Stomach (tissue), 4 donors: ENCODE results near the gene DYNLT1.

ENCODE experiments used
- CTCF ChIP-seq, 7 experiments: fragments of 450-650 bp in 4 of 7; fragments of 200-600 bp in 3 of 7; sonication (generic) in 3 of 7; IDR thresholded peaks; one replicate each; pipeline ENCODE4 v1.5.1; 2016 to 2019; ENCODE audit warnings: antibody characterized with exemption in 7 of 7, control low read depth in 2 of 7, mild to moderate bottlenecking in 1 of 7
- EP300 ChIP-seq: sonication (generic); formaldehyde crosslinking; IDR thresholded peaks from one replicate; pipeline ENCODE4 v1.6.1; 2017; ENCODE audit warnings: antibody characterized with exemption
- POLR2A ChIP-seq, 4 donors: fragments of 450-650 bp; IDR thresholded peaks; one replicate each; pipeline ENCODE4 v1.6.1; 2016; ENCODE audit warnings: antibody characterized with exemption in 4 of 4, control low read depth in 2 of 4, mild to moderate bottlenecking in 1 of 4, moderate library complexity in 1 of 4

GRCh38 chr6:158603261-158604047, 41.1 kb downstream of the DYNLT1 start:
- TF ChIP-seq CTCF (IDR thresholded peaks at IDR 0.05) (no peak), POLR2A (IDR thresholded peaks at IDR 0.05) (no peak), EP300 (no peak)
